NCI-H82 (cell line): ENCODE results near the gene ZCCHC14.

Experiments used
- DNase-seq: peaks from one replicate; lab custom pipeline; 2025; lab: John Stamatoyannopoulos, UW

Gene ZCCHC14

GRCh38 chr16:87431926-87432325, 60.9 kb downstream of the ZCCHC14 start:
- no peak for DNase-seq

- no peak for DNase-seq
Observed at GRCh38 chr16:87426423-87427215, 66.2 kb downstream of the ZCCHC14 start.

GRCh38 chr16:87425941-87426340, 66.9 kb downstream of the ZCCHC14 start:
- DNase-seq, result no peak

- no peak for DNase-seq
Observed at GRCh38 chr16:87424266-87424665, 68.6 kb downstream of the ZCCHC14 start.

- DNase-seq, result no peak
Observed at GRCh38 chr16:87423429-87423828, 69.4 kb downstream of the ZCCHC14 start.

GRCh38 chr16:87422106-87422505, 70.7 kb downstream of the ZCCHC14 start:
- no peak for DNase-seq

GRCh38 chr16:87421003-87421912, 71.6 kb downstream of the ZCCHC14 start:
- no peak for DNase-seq

GRCh38 chr16:87420026-87421002, 72.5 kb downstream of the ZCCHC14 start:
- DNase-seq, result peak; percentile 17

GRCh38 chr16:87418644-87419043, 74.2 kb downstream of the ZCCHC14 start:
- no peak for DNase-seq

GRCh38 chr16:87418216-87418615, 74.6 kb downstream of the ZCCHC14 start:
- DNase-seq, result no peak

GRCh38 chr16:87417528-87417910, 75.3 kb downstream of the ZCCHC14 start:
- no peak for DNase-seq

- DNase-seq, result no peak
Observed at GRCh38 chr16:87416826-87417527, 75.8 kb downstream of the ZCCHC14 start.

- no peak for DNase-seq
Observed at GRCh38 chr16:87415441-87415840, 77.4 kb downstream of the ZCCHC14 start.

- no peak for DNase-seq
Observed at GRCh38 chr16:87414251-87414680, 78.6 kb downstream of the ZCCHC14 start.

- DNase-seq, result no peak
Observed at GRCh38 chr16:87412996-87413421, 79.8 kb downstream of the ZCCHC14 start.

GRCh38 chr16:87412371-87412995, 80.3 kb downstream of the ZCCHC14 start:
- DNase-seq, result no peak

- DNase-seq, result no peak
Observed at GRCh38 chr16:87411375-87412271, 81.2 kb downstream of the ZCCHC14 start.

GRCh38 chr16:87410968-87411367, 81.9 kb downstream of the ZCCHC14 start:
- no peak for DNase-seq

- no peak for DNase-seq
Observed at GRCh38 chr16:87410530-87410929, 82.3 kb downstream of the ZCCHC14 start.

- DNase-seq, result peak; percentile 55
Observed at GRCh38 chr16:87409781-87410180, 83.0 kb downstream of the ZCCHC14 start.
